ENCODE data around the gene KCNAB1. TPM values are rescaled to one million over a fixed set of nuclear protein-coding genes. Genes with fewer than 3 reads are reported as not detected.

KCNAB1 gene
- total and polyA plus RNA-seq, 10 of the 15 experiments (the other 5 are each of a cell fraction or from before 2014, with no cell fraction given): 0.11 to 0.69 (median 0.43) TPM; not detected in 6

DNA sequence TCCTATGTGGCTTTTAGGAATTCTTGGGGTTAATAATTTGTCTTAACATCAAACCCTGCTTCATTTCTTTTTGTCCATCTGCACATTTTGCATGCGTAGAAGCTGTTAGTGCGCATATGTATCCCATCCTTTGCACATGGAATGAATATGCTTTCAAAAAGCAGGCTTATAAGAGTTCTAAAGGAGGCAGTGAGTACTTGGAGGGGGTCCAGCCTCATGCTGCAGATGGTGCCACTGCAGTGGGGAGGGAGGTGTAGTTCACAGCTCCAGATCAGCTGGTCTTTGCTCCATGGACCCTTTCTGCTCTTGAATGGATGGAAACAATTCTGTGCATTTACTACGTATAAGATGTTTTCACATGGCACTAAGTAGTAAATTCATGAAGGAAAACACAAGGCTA, 455.3 kb downstream of the KCNAB1 start:
- RAD21 ChIA-PET (ENCODE audit: unreplicated experiment): interaction anchor here (1.3 to 1.7 kb wide), 2 partner anchors 21 to 98 kb away, joined by 4 to 5 read pairs; partner anchors contain the start of gene SSR3
- no peak overlapping the region for H3K27ac ChIP-seq (ENCODE audit: control insufficient read depth, insufficient read depth)
- no peak overlapping the region for H3K4me2 ChIP-seq (ENCODE audit: control insufficient read depth, insufficient read depth)
- intact Hi-C loops (cut with micrococcal nuclease; ENCODE audit: unreplicated experiment): no loop called here
- no peak for TF ChIP-seq SMAD1 (IDR thresholded peaks at IDR 0.05; ENCODE audit: low read depth, partially characterized antibody)
- no peak for TF ChIP-seq CHD4 (IDR thresholded peaks at IDR 0.05)
- TF ChIP-seq CEBPB (IDR thresholded peaks at IDR 0.05; ENCODE audit: borderline replicate concordance in 1 of 2, low read depth in 2 of 2, low read length in 2 of 2): no peak
- no peak for TF ChIP-seq ATF7 (IDR thresholded peaks at IDR 0.05; ENCODE audit: low read depth)
- TF ChIP-seq RFX5 (IDR thresholded peaks at IDR 0.05; ENCODE audit: low read depth, low read length): no peak
- TF ChIP-seq, protein P1, sequence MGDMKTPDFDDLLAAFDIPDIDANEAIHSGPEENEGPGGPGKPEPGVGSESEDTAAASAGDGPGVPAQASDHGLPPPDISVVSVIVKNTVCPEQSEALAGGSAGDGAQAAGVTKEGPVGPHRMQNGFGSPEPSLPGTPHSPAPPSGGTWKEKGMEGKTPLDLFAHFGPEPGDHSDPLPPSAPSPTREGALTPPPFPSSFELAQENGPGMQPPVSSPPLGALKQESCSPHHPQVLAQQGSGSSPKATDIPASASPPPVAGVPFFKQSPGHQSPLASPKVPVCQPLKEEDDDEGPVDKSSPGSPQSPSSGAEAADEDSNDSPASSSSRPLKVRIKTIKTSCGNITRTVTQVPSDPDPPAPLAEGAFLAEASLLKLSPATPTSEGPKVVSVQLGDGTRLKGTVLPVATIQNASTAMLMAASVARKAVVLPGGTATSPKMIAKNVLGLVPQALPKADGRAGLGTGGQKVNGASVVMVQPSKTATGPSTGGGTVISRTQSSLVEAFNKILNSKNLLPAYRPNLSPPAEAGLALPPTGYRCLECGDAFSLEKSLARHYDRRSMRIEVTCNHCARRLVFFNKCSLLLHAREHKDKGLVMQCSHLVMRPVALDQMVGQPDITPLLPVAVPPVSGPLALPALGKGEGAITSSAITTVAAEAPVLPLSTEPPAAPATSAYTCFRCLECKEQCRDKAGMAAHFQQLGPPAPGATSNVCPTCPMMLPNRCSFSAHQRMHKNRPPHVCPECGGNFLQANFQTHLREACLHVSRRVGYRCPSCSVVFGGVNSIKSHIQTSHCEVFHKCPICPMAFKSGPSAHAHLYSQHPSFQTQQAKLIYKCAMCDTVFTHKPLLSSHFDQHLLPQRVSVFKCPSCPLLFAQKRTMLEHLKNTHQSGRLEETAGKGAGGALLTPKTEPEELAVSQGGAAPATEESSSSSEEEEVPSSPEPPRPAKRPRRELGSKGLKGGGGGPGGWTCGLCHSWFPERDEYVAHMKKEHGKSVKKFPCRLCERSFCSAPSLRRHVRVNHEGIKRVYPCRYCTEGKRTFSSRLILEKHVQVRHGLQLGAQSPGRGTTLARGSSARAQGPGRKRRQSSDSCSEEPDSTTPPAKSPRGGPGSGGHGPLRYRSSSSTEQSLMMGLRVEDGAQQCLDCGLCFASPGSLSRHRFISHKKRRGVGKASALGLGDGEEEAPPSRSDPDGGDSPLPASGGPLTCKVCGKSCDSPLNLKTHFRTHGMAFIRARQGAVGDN (IDR thresholded peaks at IDR 0.05): no peak
- no peak for TF ChIP-seq RELA (IDR thresholded peaks at IDR 0.05; ENCODE audit: borderline replicate concordance, partially characterized antibody)
- no peak for TF ChIP-seq EP300 (IDR thresholded peaks at IDR 0.05; ENCODE audit: borderline replicate concordance in 1 of 2, control insufficient read depth in 1 of 2, low read depth in 2 of 2, low read length in 2 of 2)
- TF ChIP-seq CHD1 (IDR thresholded peaks at IDR 0.05; ENCODE audit: low read depth, low read length): no peak
- TF ChIP-seq, protein P2, sequence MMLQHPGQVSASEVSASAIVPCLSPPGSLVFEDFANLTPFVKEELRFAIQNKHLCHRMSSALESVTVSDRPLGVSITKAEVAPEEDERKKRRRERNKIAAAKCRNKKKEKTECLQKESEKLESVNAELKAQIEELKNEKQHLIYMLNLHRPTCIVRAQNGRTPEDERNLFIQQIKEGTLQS (IDR thresholded peaks at IDR 0.05; ENCODE audit: borderline replicate concordance, extremely low read depth, low read depth, low read length): no peak
- no peak for TF ChIP-seq TAF1 (IDR thresholded peaks at IDR 0.05; ENCODE audit: borderline replicate concordance, low read depth, low read length)
- H3K36me3 ChIP-seq (ENCODE audit: control insufficient read depth in 2 of 2, insufficient read depth in 2 of 2, low read length in 1 of 2): no peaks in the 10 kb centered on the region
- H3K4me1 ChIP-seq (ENCODE audit: control insufficient read depth, insufficient read depth, low read length): no peaks in the 10 kb centered on the region
- DNase-seq (ENCODE audit: low read depth, low spot score) (no peak), ATAC-seq (no peak), FAIRE-seq (no peak)
- in situ Hi-C loops (cut with MboI): no loop called here
- WGBS (ENCODE audit: insufficient coverage, insufficient replicate concordance, low lambda C conversion rate, missing lambda C conversion rate): 96% methylated on average over 3 of the region's 3 CpGs
- no peak overlapping the region for H2AFZ ChIP-seq (ENCODE audit: control insufficient read depth, low read depth, low read length)
- no peak overlapping the region for H3K9ac ChIP-seq (ENCODE audit: control insufficient read depth, insufficient read depth, low read length)
- POLR2A ChIA-PET: interaction anchor here (0.8 kb wide), 1 partner anchor 9 kb away, joined by 3 read pairs; no protein-coding TSS in a partner anchor
- no peaks in the 10 kb centered on the region for H3K27me3 ChIP-seq (replicated peaks in 1 of 2; ENCODE audit: control insufficient read depth in 2 of 2, insufficient read depth in 2 of 2, low read length in 1 of 2)
- H3K9me3 ChIP-seq (replicated peaks; ENCODE audit: control insufficient read depth, insufficient read depth, low read length): no peaks in the 10 kb centered on the region
- CTCF ChIA-PET: interaction anchor here (1.3 to 1.4 kb wide), 3 partner anchors 19 to 27 kb away, joined by 3 to 4 read pairs (median 3); no protein-coding TSS in a partner anchor
- no peaks in the 10 kb centered on the region for H3K79me2 ChIP-seq (ENCODE audit: control insufficient read depth, insufficient read depth, low read length)
- BruUV-seq (replicated peaks): no TSS peak
- no peaks in the 10 kb centered on the region for H4K20me1 ChIP-seq (ENCODE audit: control insufficient read depth, insufficient read depth)
- H3K4me3 ChIP-seq: no peak overlapping the region
- SMC1A ChIA-PET (ENCODE audit: uncharacterized antibody, unreplicated experiment): interaction anchor here (0.8 to 2.0 kb wide), 9 partner anchors 9 to 101 kb away, joined by 3 to 6 read pairs (median 3); partner anchors contain the start of gene SSR3
